CD14-positive monocyte (primary cell): ENCODE data around the gene EXOC4. TPM values are rescaled to one million over a fixed set of nuclear protein-coding genes. Genes with fewer than 3 reads are reported as not detected.

Experiments
- DNase-seq, 3 donors: peaks; one replicate each; pipeline ENCODE4 v3.0.0-alpha.2; 2011 to 2022
- H2AFZ ChIP-seq: 2 replicates; pipeline ENCODE4 v1.6.0; 2012; ENCODE audit warnings: mild to moderate bottlenecking, low read depth, low read length, inconsistent platforms; ENCODE audit not compliant: insufficient read depth, poor library complexity, severe bottlenecking
- H3K27ac ChIP-seq, 2 donors: 1 replicate in 1 of 2; 2 replicates in 1 of 2; pipeline ENCODE4 v1.5.1; 2012 to 2013; ENCODE audit warnings: low read length in 2 of 2, control low read depth in 1 of 2, inconsistent platforms in 1 of 2, low read depth in 1 of 2, mild to moderate bottlenecking in 1 of 2
- H3K27me3 ChIP-seq, 2 donors: one replicate each; pipeline versions ENCODE4 v1.6.0 to v1.6.1; 2011 to 2013; ENCODE audit warnings: low read length in 2 of 2; ENCODE audit not compliant: control insufficient read depth in 2 of 2, insufficient read depth in 2 of 2
- H3K36me3 ChIP-seq, 2 donors: replicated peaks in 1 of 2; 1 replicate in 1 of 2; 2 replicates in 1 of 2; pipeline versions ENCODE4 v1.5.1 to v1.6.1; 2012 to 2013; ENCODE audit warnings: low read length in 2 of 2, control low read depth in 1 of 2, inconsistent platforms in 1 of 2, mild to moderate bottlenecking in 1 of 2; ENCODE audit not compliant: insufficient read depth in 2 of 2, control insufficient read depth in 1 of 2
- H3K4me1 ChIP-seq, 2 donors: 1 replicate in 1 of 2; 2 replicates in 1 of 2; pipeline versions ENCODE4 v1.5.1 to v1.6.1; 2012 to 2013; ENCODE audit warnings: low read length in 2 of 2, control low read depth in 1 of 2, inconsistent platforms in 1 of 2, mild to moderate bottlenecking in 1 of 2, moderate library complexity in 1 of 2; ENCODE audit not compliant: insufficient read depth in 2 of 2, control insufficient read depth in 1 of 2
- H3K4me2 ChIP-seq: replicated peaks from 2 replicates; pipeline ENCODE3; 2012; ENCODE audit warnings: low read length, moderate library complexity, mild to moderate bottlenecking; ENCODE audit not compliant: poor library complexity, severe bottlenecking; ENCODE audit errors: extremely low read depth
- H3K4me3 ChIP-seq, 3 experiments: fragments of 200-600 bp in 1 of 3; sonication (generic) in 1 of 3; replicated peaks in 1 of 3; 1 replicate in 2 of 3; 2 replicates in 1 of 3; pipeline ENCODE4 v1.5.1; 2011 to 2013; ENCODE audit warnings: low read length in 3 of 3, mild to moderate bottlenecking in 3 of 3, control low read depth in 2 of 3, low read depth in 2 of 3, inconsistent platforms in 1 of 3, moderate library complexity in 1 of 3
- H3K79me2 ChIP-seq: 2 replicates; pipeline ENCODE4 v1.6.0; 2012; ENCODE audit warnings: mild to moderate bottlenecking, control low read depth, inconsistent platforms, low read length, moderate library complexity; ENCODE audit not compliant: insufficient read depth
- H3K9ac ChIP-seq: 2 replicates; pipeline ENCODE4 v1.6.0; 2017; ENCODE audit warnings: low read length, mild to moderate bottlenecking; ENCODE audit not compliant: insufficient read depth, poor library complexity, severe bottlenecking
- H3K9me3 ChIP-seq, 2 donors: replicated peaks in 1 of 2; 1 replicate in 1 of 2; 2 replicates in 1 of 2; pipeline versions ENCODE4 v1.5.1 to v1.6.1; 2012 to 2013; ENCODE audit warnings: low read length in 2 of 2, control low read depth in 1 of 2; ENCODE audit not compliant: control insufficient read depth in 1 of 2, insufficient read depth in 1 of 2
- H4K20me1 ChIP-seq: 2 replicates; pipeline ENCODE4 v1.6.0; 2012; ENCODE audit warnings: mild to moderate bottlenecking, low read length, control low read depth, moderate library complexity; ENCODE audit not compliant: insufficient read depth
- H3K27ac Mint-ChIP-seq, 7 donors: one replicate each; pipeline ENCODE4 v1.8.0; 2020; ENCODE audit warnings: mild to moderate bottlenecking in 7 of 7, mixed read lengths in 7 of 7, moderate library complexity in 6 of 7, inconsistent platforms in 2 of 7
- H3K27me3 Mint-ChIP-seq, 3 donors: one replicate each; pipeline ENCODE4 v1.8.0; 2021 to 2022; ENCODE audit warnings: low read depth in 3 of 3, mild to moderate bottlenecking in 3 of 3, mixed read lengths in 3 of 3, moderate library complexity in 3 of 3, inconsistent platforms in 1 of 3
- H3K36me3 Mint-ChIP-seq, 2 donors: one replicate each; pipeline ENCODE4 v1.8.0; 2020; ENCODE audit warnings: mixed read lengths in 2 of 2, inconsistent platforms in 1 of 2, mild to moderate bottlenecking in 1 of 2
- H3K4me1 Mint-ChIP-seq: one replicate; pipeline ENCODE4 v1.8.0; 2020; ENCODE audit warnings: mild to moderate bottlenecking, mixed read lengths
- H3K4me3 Mint-ChIP-seq, 2 donors: one replicate each; pipeline ENCODE4 v1.8.0; 2020; ENCODE audit warnings: mild to moderate bottlenecking in 2 of 2, mixed read lengths in 2 of 2, moderate library complexity in 1 of 2
- H3K9me3 Mint-ChIP-seq, 7 donors: one replicate each; pipeline ENCODE4 v1.8.0; 2020 to 2022; ENCODE audit warnings: mixed read lengths in 7 of 7, mild to moderate bottlenecking in 6 of 7, moderate library complexity in 6 of 7, inconsistent platforms in 2 of 7
- WGBS: methylation state at CpG from one replicate; pipeline ENCODE4 v1.1.5; 2013; ENCODE audit warnings: missing lambda C conversion rate; ENCODE audit not compliant: insufficient coverage; 5-methylcytosine and 5-hydroxymethylcytosine counted together
- intact Hi-C, 2 donors: fragments of 100-400 bp; cut with micrococcal nuclease; formaldehyde crosslinking; loops; one replicate each; pipeline versions ENCODE4 v1.15.0 to v1.15.1; 2023
- polyA plus RNA-seq, 3 donors: library from polyadenylated mRNA; depleted of rRNA in 1 of 3; unstranded in 2 of 3; stranded (reverse) in 1 of 3; fragments of 300-500 nt in 2 of 3; fragments of >200 nt in 1 of 3; fragmentation: Illumina TruSeq in 2 of 3; gene quantifications; 1 replicate in 2 of 3; 2 replicates in 1 of 3; pipeline ENCODE4 v1.2.3, GENCODE V29; 2012 to 2021
- TF ChIP-seq, protein P1 (sequence below): fragments of 200-600 bp; IDR thresholded peaks from one replicate; pipeline ENCODE4 v1.8.0; 2022; ENCODE audit warnings: antibody characterized with exemption, mild to moderate bottlenecking

EXOC4 gene
- polyA plus RNA-seq, 3 donors, result 20.6 to 22.3 (median 22.3) TPM

DNA sequence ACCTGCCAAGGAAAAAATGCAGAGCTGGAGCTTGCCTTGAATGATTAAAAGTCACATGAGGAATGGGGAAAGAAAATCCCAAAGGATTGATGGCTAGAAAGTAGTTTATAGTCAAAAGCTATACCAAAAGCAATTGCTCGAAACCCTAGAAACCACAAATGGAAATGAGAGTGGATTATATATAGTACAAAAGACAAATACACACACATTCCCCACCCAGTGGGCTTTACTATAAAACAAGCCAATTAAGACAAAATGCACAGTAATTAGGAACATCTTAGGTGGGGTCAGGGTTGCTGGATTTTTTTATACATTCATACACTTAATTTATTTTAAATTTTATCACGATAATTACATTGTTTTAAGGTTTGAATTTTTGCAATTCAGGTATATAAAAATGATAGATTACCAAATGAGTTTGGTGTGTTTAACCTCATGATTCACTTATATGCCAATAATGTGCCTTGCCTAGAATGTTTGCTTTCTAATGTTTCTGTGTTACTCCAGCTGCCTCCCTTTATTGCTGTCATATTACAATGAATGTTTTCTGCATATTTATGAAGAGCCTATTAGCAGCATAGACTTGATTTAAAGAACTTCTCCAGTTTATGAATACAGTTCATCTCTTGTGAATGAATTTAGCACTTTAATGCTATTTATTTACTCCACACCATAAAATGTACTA is 421.3 kb downstream of the EXOC4 start:
- intact Hi-C loops, result no loop called here
- no peaks in the 10 kb centered on the region for H3K27me3 Mint-ChIP-seq
- H3K9me3 Mint-ChIP-seq, result peaks cover 0 to 2% (median 0%) of the 10 kb centered on the region in 7 donors
- H3K4me3 ChIP-seq, result no peak overlapping the region
- H3K9ac ChIP-seq, result no peak overlapping the region
- no peaks in the 10 kb centered on the region for H4K20me1 ChIP-seq
- H3K4me3 Mint-ChIP-seq, result no peak overlapping the region
- no peaks in the 10 kb centered on the region for H3K4me1 ChIP-seq
- TF ChIP-seq, protein P1, sequence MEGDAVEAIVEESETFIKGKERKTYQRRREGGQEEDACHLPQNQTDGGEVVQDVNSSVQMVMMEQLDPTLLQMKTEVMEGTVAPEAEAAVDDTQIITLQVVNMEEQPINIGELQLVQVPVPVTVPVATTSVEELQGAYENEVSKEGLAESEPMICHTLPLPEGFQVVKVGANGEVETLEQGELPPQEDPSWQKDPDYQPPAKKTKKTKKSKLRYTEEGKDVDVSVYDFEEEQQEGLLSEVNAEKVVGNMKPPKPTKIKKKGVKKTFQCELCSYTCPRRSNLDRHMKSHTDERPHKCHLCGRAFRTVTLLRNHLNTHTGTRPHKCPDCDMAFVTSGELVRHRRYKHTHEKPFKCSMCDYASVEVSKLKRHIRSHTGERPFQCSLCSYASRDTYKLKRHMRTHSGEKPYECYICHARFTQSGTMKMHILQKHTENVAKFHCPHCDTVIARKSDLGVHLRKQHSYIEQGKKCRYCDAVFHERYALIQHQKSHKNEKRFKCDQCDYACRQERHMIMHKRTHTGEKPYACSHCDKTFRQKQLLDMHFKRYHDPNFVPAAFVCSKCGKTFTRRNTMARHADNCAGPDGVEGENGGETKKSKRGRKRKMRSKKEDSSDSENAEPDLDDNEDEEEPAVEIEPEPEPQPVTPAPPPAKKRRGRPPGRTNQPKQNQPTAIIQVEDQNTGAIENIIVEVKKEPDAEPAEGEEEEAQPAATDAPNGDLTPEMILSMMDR, result no peak
- no peak overlapping the region for H3K27ac ChIP-seq
- peaks cover 2% of the 10 kb centered on the region for H3K4me1 Mint-ChIP-seq
- no peak for DNase-seq
- H3K36me3 ChIP-seq, result no peaks in the 10 kb centered on the region
- H3K27ac Mint-ChIP-seq, result no peak overlapping the region
- H3K36me3 Mint-ChIP-seq, result peaks cover 3 to 8% of the 10 kb centered on the region in 2 donors
- H3K27me3 ChIP-seq, result no peaks in the 10 kb centered on the region
- H3K4me2 ChIP-seq, result no peak overlapping the region
- H3K79me2 ChIP-seq, result no peaks in the 10 kb centered on the region
- no peak overlapping the region for H2AFZ ChIP-seq
- WGBS, result no CpG with 5 or more reads among the region's 2 CpGs
- H3K9me3 ChIP-seq, result no peaks in the 10 kb centered on the region

DNA sequence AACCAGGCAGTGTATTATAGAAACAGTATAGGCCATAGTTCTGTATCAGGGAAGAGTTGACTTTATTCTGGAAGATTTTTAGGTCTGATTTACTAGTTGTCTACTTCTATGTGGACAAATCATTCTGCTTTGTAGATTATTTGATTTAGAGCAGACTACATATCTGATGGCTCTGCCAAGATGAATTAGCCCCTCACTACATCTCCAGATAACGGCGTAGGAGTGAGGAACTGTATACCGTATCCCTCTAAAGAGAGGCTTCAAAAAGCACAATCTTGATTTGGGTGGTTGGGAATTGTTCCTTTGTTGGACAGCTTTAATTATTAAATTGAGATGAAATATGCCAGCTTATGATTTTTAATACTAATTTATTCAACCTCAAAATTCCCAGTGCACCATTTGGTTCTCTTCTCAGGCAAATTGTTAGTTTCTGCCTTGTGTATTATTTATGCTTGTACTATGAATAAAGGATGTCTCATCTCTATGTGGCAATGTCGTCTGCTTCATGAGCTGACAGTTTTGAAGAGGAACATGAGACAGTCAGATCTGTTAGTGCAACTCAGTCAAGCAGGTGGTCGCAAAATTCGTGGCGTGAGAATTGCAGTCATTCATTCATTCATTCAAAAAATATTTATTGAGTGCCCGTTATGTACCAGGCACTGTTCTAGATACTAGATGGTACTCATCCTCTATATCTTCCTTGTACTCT is 422.8 kb downstream of the EXOC4 start:
- no peak overlapping the region for H3K4me2 ChIP-seq
- H3K4me3 ChIP-seq, result no peak overlapping the region
- H3K27ac Mint-ChIP-seq, result peak overlapping the region in 1 of 7 donors; percentile 30
- peaks cover 0 to 2% (median 0%) of the 10 kb centered on the region in 7 donors for H3K9me3 Mint-ChIP-seq
- H3K27ac ChIP-seq, result no peak overlapping the region
- TF ChIP-seq, protein P1, result no peak
- H3K4me1 ChIP-seq, result no peaks in the 10 kb centered on the region
- peak; percentile 6 to 14 (median 9) for DNase-seq
- H3K27me3 Mint-ChIP-seq, result no peaks in the 10 kb centered on the region
- H3K79me2 ChIP-seq, result no peaks in the 10 kb centered on the region
- H4K20me1 ChIP-seq, result no peaks in the 10 kb centered on the region
- intact Hi-C loops, result no loop called here
- H3K4me1 Mint-ChIP-seq, result peaks cover 2% of the 10 kb centered on the region
- H3K27me3 ChIP-seq, result no peaks in the 10 kb centered on the region
- no peaks in the 10 kb centered on the region for H3K9me3 ChIP-seq
- H2AFZ ChIP-seq, result no peak overlapping the region
- H3K9ac ChIP-seq, result no peak overlapping the region
- no peaks in the 10 kb centered on the region for H3K36me3 ChIP-seq
- no peak overlapping the region for H3K4me3 Mint-ChIP-seq
- peaks cover 6 to 8% of the 10 kb centered on the region in 2 donors for H3K36me3 Mint-ChIP-seq
- 50% methylated on average over 1 of the region's 8 CpGs for WGBS
